Natural killer cell (primary cell): Measurements from ENCODE around the gene DDR1. TPM values are rescaled to one million over a fixed set of nuclear protein-coding genes. Genes with fewer than 3 reads are reported as not detected.
"Not testable (repeated sequence)": the region's sequence is repeated elsewhere in the genome, so short reads cannot be mapped to it uniquely, and the experiment has no call there.

Source experiments
- ATAC-seq, 3 donors: fragments of 150-1000 bp in 2 of 3; fragments of 200-7000 bp in 1 of 3; cut with Tn5 transposase; 1 replicate in 1 of 3; 2 replicates in 2 of 3; pipeline ENCODE4 v1.10.0; 2021; ENCODE audit warnings: mild to moderate bottlenecking in 2 of 3, moderate library complexity in 2 of 3
- DNase-seq, 2 donors: peaks; one replicate each; pipeline versions ENCODE4 v3.0.0 to v3.0.0-alpha.2; 2013 to 2021; ENCODE audit warnings: mixed read lengths in 1 of 2
- H3K27ac ChIP-seq: one replicate; pipeline ENCODE4 v1.5.1; 2013; ENCODE audit warnings: mild to moderate bottlenecking, low read length
- H3K27me3 ChIP-seq: one replicate; pipeline ENCODE4 v1.6.1; 2013; ENCODE audit warnings: low read length; ENCODE audit not compliant: control insufficient read depth, insufficient read depth
- H3K36me3 ChIP-seq: one replicate; pipeline ENCODE4 v1.6.1; 2013; ENCODE audit warnings: low read length; ENCODE audit not compliant: control insufficient read depth, insufficient read depth
- H3K4me1 ChIP-seq: one replicate; pipeline ENCODE4 v1.6.1; 2013; ENCODE audit warnings: low read length; ENCODE audit not compliant: control insufficient read depth, insufficient read depth
- H3K4me3 ChIP-seq: one replicate; pipeline ENCODE4 v1.5.1; 2013; ENCODE audit warnings: low read length
- H3K9me3 ChIP-seq: one replicate; pipeline ENCODE4 v1.6.1; 2013; ENCODE audit warnings: low read length; ENCODE audit not compliant: control insufficient read depth, insufficient read depth
- H3K27ac Mint-ChIP-seq, 2 donors: one replicate each; pipeline ENCODE4 v1.8.0; 2022; ENCODE audit warnings: mild to moderate bottlenecking in 2 of 2, mixed read lengths in 2 of 2, moderate library complexity in 1 of 2
- H3K27me3 Mint-ChIP-seq, 2 donors: one replicate each; pipeline ENCODE4 v1.8.0; 2022; ENCODE audit warnings: low read depth in 2 of 2, mixed read lengths in 2 of 2
- H3K36me3 Mint-ChIP-seq: one replicate; pipeline ENCODE4 v1.8.0; 2022; ENCODE audit warnings: mixed read lengths
- H3K4me1 Mint-ChIP-seq, 2 donors: one replicate each; pipeline ENCODE4 v1.8.0; 2022; ENCODE audit warnings: mixed read lengths in 2 of 2
- H3K4me3 Mint-ChIP-seq: one replicate; pipeline ENCODE4 v1.8.0; 2022; ENCODE audit warnings: mild to moderate bottlenecking, moderate library complexity, mixed read lengths
- H3K9me3 Mint-ChIP-seq, 2 donors: one replicate each; pipeline ENCODE4 v1.8.0; 2022; ENCODE audit warnings: mixed read lengths in 2 of 2
- CTCF ChIP-seq: fragments of 200-600 bp; IDR thresholded peaks from one replicate; pipeline ENCODE4 v1.8.0; 2022; ENCODE audit warnings: antibody characterized with exemption
- WGBS: methylation state at CpG from one replicate; pipeline ENCODE4 v1.1.7; 2013; ENCODE audit warnings: missing lambda C conversion rate; ENCODE audit not compliant: insufficient coverage; 5-methylcytosine and 5-hydroxymethylcytosine counted together
- intact Hi-C: fragments of 100-400 bp; cut with micrococcal nuclease; formaldehyde crosslinking; loops from one replicate; pipeline ENCODE4 v1.14.2; 2022
- total RNA-seq, 4 donors: library from RNA; stranded (reverse); fragments of 120-200 nt in 1 of 4; gene quantifications; one replicate each; pipeline versions ENCODE4 v1.2.3 to v1.2.4, GENCODE V29; 2013 to 2022

Gene DDR1
- total RNA-seq, 3 donors from 2014 or later (not counting 1 experiment from before 2014, with no cell fraction given) = 2.6 to 7.4 (median 5.2) TPM

GRCh38 chr6:30926644-30927043 is 42.3 kb downstream of the DDR1 start:
- Mint-ChIP-seq H3K4me1 (no peaks in the 10 kb centered on the region), H3K27ac (no peak overlapping the region), H3K4me3 (no peak overlapping the region), H3K27me3 (peaks cover 0 to 2% of the 10 kb centered on the region in 2 donors), H3K36me3 (no peaks in the 10 kb centered on the region), H3K9me3 (peaks cover 0 to 3% of the 10 kb centered on the region in 2 donors)
- H3K9me3 ChIP-seq = peaks cover 4% of the 10 kb centered on the region
- no peak overlapping the region for H3K4me3 ChIP-seq
- no peak for TF ChIP-seq CTCF
- peaks cover 35% of the 10 kb centered on the region for H3K36me3 ChIP-seq
- no peaks in the 10 kb centered on the region for H3K27me3 ChIP-seq
- intact Hi-C loops = no loop called here
- ATAC-seq = no peak
- no peaks in the 10 kb centered on the region for H3K4me1 ChIP-seq
- no peak overlapping the region for H3K27ac ChIP-seq
- no peak for DNase-seq
- 95% methylated on average over 4 of the region's 4 CpGs for WGBS

- intact Hi-C loops, H3K4me1 Mint-ChIP-seq, H3K4me1 ChIP-seq, ATAC-seq, H3K9me3 ChIP-seq, H3K4me3 Mint-ChIP-seq, H3K27me3 ChIP-seq, H3K27ac Mint-ChIP-seq, H3K36me3 Mint-ChIP-seq, H3K4me3 ChIP-seq, H3K9me3 Mint-ChIP-seq, H3K27me3 Mint-ChIP-seq, H3K27ac ChIP-seq, DNase-seq: not testable (repeated sequence)
- H3K36me3 ChIP-seq = peaks cover 31% of the 10 kb centered on the region
- 74% methylated on average over 3 of the region's 3 CpGs for WGBS
These were observed 42.8 kb downstream of the DDR1 start for GRCh38 chr6:30927080-30927479.

- intact Hi-C loops = no loop called here
- DNase-seq = no peak
- Histone ChIP-seq H3K27ac (no peak overlapping the region), H3K9me3 (peaks cover 4% of the 10 kb centered on the region), H3K27me3 (no peaks in the 10 kb centered on the region), H3K4me3 (no peak overlapping the region), H3K36me3 (peaks cover 17% of the 10 kb centered on the region), H3K4me1 (no peaks in the 10 kb centered on the region)
- Mint-ChIP-seq H3K9me3 (peaks cover 0 to 3% of the 10 kb centered on the region in 2 donors), H3K27ac (no peak overlapping the region), H3K36me3 (no peaks in the 10 kb centered on the region), H3K27me3 (peaks cover 0 to 6% of the 10 kb centered on the region in 2 donors), H3K4me1 (no peaks in the 10 kb centered on the region), H3K4me3 (no peak overlapping the region)
- ATAC-seq = no peak
- TF ChIP-seq CTCF = no peak
- WGBS = 95% methylated on average over 3 of the region's 3 CpGs
These were observed 44.4 kb downstream of the DDR1 start for GRCh38 chr6:30928677-30929076.

- ATAC-seq (no peak), DNase-seq (no peak)
- no peak overlapping the region for H3K27ac Mint-ChIP-seq
- Histone ChIP-seq H3K9me3 (peaks cover 4% of the 10 kb centered on the region), H3K4me3 (no peak overlapping the region), H3K27ac (no peak overlapping the region), H3K27me3 (no peaks in the 10 kb centered on the region), H3K4me1 (no peaks in the 10 kb centered on the region), H3K36me3 (peaks cover 12% of the 10 kb centered on the region)
- intact Hi-C loops = no loop called here
- no peak overlapping the region for H3K4me3 Mint-ChIP-seq
- H3K9me3 Mint-ChIP-seq = peaks cover 0 to 3% of the 10 kb centered on the region in 2 donors
- H3K4me1 Mint-ChIP-seq = no peaks in the 10 kb centered on the region
- WGBS = 93% methylated on average over 4 of the region's 4 CpGs
- TF ChIP-seq CTCF = no peak
- H3K36me3 Mint-ChIP-seq = no peaks in the 10 kb centered on the region
- H3K27me3 Mint-ChIP-seq = peaks cover 9 to 10% of the 10 kb centered on the region in 2 donors
These were observed 46.2 kb downstream of the DDR1 start for GRCh38 chr6:30930506-30930905.
